K562 (cell line): ENCODE data around the gene SERTAD4. TPM values are rescaled to one million over a fixed set of nuclear protein-coding genes. Genes with fewer than 3 reads are reported as not detected.

ENCODE experiments used
- ATAC-seq: fragments of 200-7000 bp; cut with Tn5 transposase; 3 replicates; pipeline ENCODE4 v1.9.1; 2020; ENCODE audit warnings: moderate library complexity
- BruUV-seq: library from RNA; stranded (reverse); fragments of 400-500 nt; replicated peaks from 2 replicates; lab custom pipeline; 2021; lab: Mats Ljungman, UMichigan
- CTCF ChIA-PET: fragments of 300-600 bp; formaldehyde crosslinking; extraction: SDS; loops from one replicate; lab custom pipeline; 2021; ENCODE audit warnings: low intra/inter-chr PET ratio; lab: Yijun Ruan, JAX
- POLR2A ChIA-PET: fragments of 300-600, 350-650 bp; sonication (Branson Sonifier 250); formaldehyde crosslinking; extraction: SDS; loops from one replicate; lab custom pipeline; 2021; ENCODE audit warnings: antibody characterized with exemption, inconsistent platforms; lab: Yijun Ruan, JAX
- DNase-seq, 4 experiments: peaks; one replicate each; pipeline versions ENCODE4 v3.0.0 to v3.0.0-alpha.2; 2011 to 2018; ENCODE audit warnings: low spot score in 3 of 4, mixed read lengths in 3 of 4; ENCODE audit errors: extremely low read depth in 1 of 4
- FAIRE-seq: peaks from 2 replicates; lab custom pipeline; 2011; peaks lifted over from hg19 to GRCh38; lab: Jason Lieb, UNC
- H2AFZ ChIP-seq: 2 replicates; pipeline ENCODE4 v1.6.0; 2011; ENCODE audit warnings: low read depth, low read length, control low read depth, inconsistent platforms
- H3K27ac ChIP-seq: fragments of 200-600 bp; 3 replicates; pipeline ENCODE4 v1.8.0; 2011; ENCODE audit warnings: low read depth, mild to moderate bottlenecking, control low read depth, inconsistent platforms, low read length, moderate library complexity, mixed read lengths; ENCODE audit errors: extremely low read depth
- H3K27me3 ChIP-seq, 2 experiments: fragments of 300-600 bp in 1 of 2; 2 replicates in 1 of 2; 3 replicates in 1 of 2; pipeline versions ENCODE4 v1.6.0 to v1.8.0; 2011; ENCODE audit warnings: inconsistent platforms in 2 of 2, low read length in 2 of 2, mild to moderate bottlenecking in 1 of 2, mixed read lengths in 1 of 2, moderate library complexity in 1 of 2; ENCODE audit not compliant: control insufficient read depth in 2 of 2, insufficient read depth in 2 of 2
- H3K36me3 ChIP-seq: fragments of 300-600 bp; 3 replicates; pipeline ENCODE4 v1.8.0; 2011; ENCODE audit warnings: mild to moderate bottlenecking, low read length, inconsistent platforms; ENCODE audit not compliant: control insufficient read depth, insufficient read depth
- H3K4me1 ChIP-seq, 2 experiments: fragments of 200-600 bp in 1 of 2; replicated peaks in 1 of 2; 2 replicates in 1 of 2; 3 replicates in 1 of 2; pipeline versions ENCODE4 v1.5.1 to v1.8.0; 2011; ENCODE audit warnings: inconsistent platforms in 2 of 2, low read length in 2 of 2, mild to moderate bottlenecking in 1 of 2, mixed read lengths in 1 of 2, moderate library complexity in 1 of 2; ENCODE audit not compliant: control insufficient read depth in 2 of 2, insufficient read depth in 2 of 2
- H3K4me2 ChIP-seq: 2 replicates; pipeline ENCODE4 v1.6.1; 2011; ENCODE audit warnings: low read length, control low read depth, inconsistent platforms, mixed read lengths; ENCODE audit not compliant: insufficient read depth
- H3K4me3 ChIP-seq: fragments of 200-600 bp; sonication (generic), shearing (Covaris generic); 2 replicates; pipeline ENCODE4 v1.5.1; 2016; ENCODE audit warnings: control low read depth, inconsistent platforms
- H3K79me2 ChIP-seq: fragments of 200-600 bp; 3 replicates; pipeline ENCODE4 v1.8.0; 2011; ENCODE audit warnings: low read length, inconsistent platforms; ENCODE audit not compliant: control insufficient read depth, insufficient read depth
- H3K9ac ChIP-seq, 2 experiments: 2 replicates each; pipeline versions ENCODE4 v1.6.0 to v1.6.1; 2011; ENCODE audit warnings: low read depth in 2 of 2, low read length in 2 of 2, control low read depth in 1 of 2, inconsistent platforms in 1 of 2, mild to moderate bottlenecking in 1 of 2, mixed read lengths in 1 of 2; ENCODE audit not compliant: insufficient read depth in 1 of 2
- H3K9me1 ChIP-seq: one replicate; pipeline ENCODE4 v1.6.0; 2011; ENCODE audit warnings: inconsistent platforms, mild to moderate bottlenecking, low read length, moderate library complexity; ENCODE audit not compliant: control insufficient read depth, insufficient read depth
- H3K9me3 ChIP-seq: replicated peaks from 2 replicates; pipeline ENCODE4 v1.5.1; 2011; ENCODE audit warnings: low read depth, low read length, inconsistent platforms; ENCODE audit not compliant: control insufficient read depth, insufficient read depth
- H4K20me1 ChIP-seq: replicated peaks from 2 replicates; pipeline ENCODE4 v1.6.1; 2011; ENCODE audit warnings: low read length, inconsistent platforms, mixed read lengths; ENCODE audit not compliant: control insufficient read depth, insufficient read depth
- ATF4 ChIP-seq: fragments of 450-650 bp; formaldehyde crosslinking; IDR thresholded peaks from 2 replicates; pipeline ENCODE4 v1.4.0; 2022; ENCODE audit warnings: mild to moderate bottlenecking, moderate library complexity
- CEBPG ChIP-seq, 3 experiments: fragments of 200-800 bp in 1 of 3; sonication (Bioruptor generic) in 1 of 3; sonication (generic) in 1 of 3; formaldehyde crosslinking in 1 of 3; IDR thresholded peaks in 2 of 3; conservative IDR thresholded peaks in 1 of 3; 2 replicates each; pipeline versions ENCODE4 v1.6.1 to v1.8.0; 2016 to 2022; ENCODE audit warnings: missing compliant biosample characterization in 2 of 3, missing genetic modification characterization in 2 of 3, mild to moderate bottlenecking in 1 of 3, missing genetic modification reagents in 1 of 3
- CHD4 ChIP-seq: fragments of 200-600 bp; sonication (generic); IDR thresholded peaks from 3 replicates; pipeline ENCODE4 v1.6.1; 2012; ENCODE audit warnings: low read depth, mild to moderate bottlenecking, mixed read lengths, low read length, inconsistent platforms; ENCODE audit not compliant: insufficient read depth, insufficient replicate concordance, poor library complexity, severe bottlenecking
- E2F1 ChIP-seq: sonication (generic); formaldehyde crosslinking; IDR thresholded peaks from 2 replicates; pipeline ENCODE4 v1.8.1; 2023; ENCODE audit warnings: mild to moderate bottlenecking, missing genetic modification reagents, moderate library complexity
- E2F4 ChIP-seq: sonication (generic); formaldehyde crosslinking; IDR thresholded peaks from 2 replicates; pipeline ENCODE4 v1.8.0; 2022; ENCODE audit warnings: mild to moderate bottlenecking, low read depth, missing genetic modification reagents
- TFAP4 ChIP-seq: sonication (generic); formaldehyde crosslinking; IDR thresholded peaks from 2 replicates; pipeline ENCODE4 v1.8.0; 2022; ENCODE audit warnings: missing genetic modification reagents, mild to moderate bottlenecking, moderate library complexity, borderline replicate concordance
- ZBTB7A ChIP-seq: IDR thresholded peaks from 2 replicates; pipeline ENCODE4 v1.6.1; 2011; ENCODE audit warnings: low read depth, mild to moderate bottlenecking, low read length, moderate library complexity, borderline replicate concordance; ENCODE audit not compliant: control insufficient read depth
- WGBS: fragments of 100-300 bp; shearing (Covaris generic); methylation state at CpG from one replicate; pipeline ENCODE4 v1.1.6; 2016; ENCODE audit warnings: low coverage, mixed read lengths; ENCODE audit not compliant: insufficient coverage; ENCODE audit errors: missing lambda C conversion rate; 5-methylcytosine and 5-hydroxymethylcytosine counted together
- in situ Hi-C: fragments of 300-500 bp; cut with MboI; formaldehyde crosslinking; loops from 4 replicates; pipeline ENCODE4 v1.15.0; 2018; ENCODE audit warnings: inconsistent platforms, mixed read lengths
- intact Hi-C: fragments of 100-400 bp; cut with micrococcal nuclease; formaldehyde crosslinking; loops from 2 replicates; pipeline ENCODE4 v1.14.2; 2022
- polyA plus RNA-seq, 8 experiments: library from polyadenylated mRNA; depleted of rRNA in 4 of 8; stranded (reverse) in 5 of 8; unstranded in 3 of 8; fragments of >200 nt; fragmentation: Nextera tagmentation in 2 of 8; fragmentation: Illumina TruSeq in 1 of 8; extraction: Ambion mirVana in 2 of 8; extraction: Trizol in 1 of 8; gene quantifications; 2 replicates each; pipeline versions ENCODE4 v1.2.1 to v1.2.3, GENCODE V29; 2011 to 2014; ENCODE audit warnings: inconsistent platforms in 1 of 8, missing spikeins in 1 of 8
- total RNA-seq, 7 experiments: library from RNA; depleted of rRNA in 6 of 7; stranded (reverse); fragments of >200 nt in 6 of 7; fragmentation: Illumina TruSeq in 2 of 7; extraction: Trizol in 2 of 7; gene quantifications; 2 replicates each; pipeline versions ENCODE4 v1.2.1 to v1.2.3, GENCODE V29; 2011 to 2021; ENCODE audit warnings: low replicate concordance in 1 of 7

SERTAD4 gene
- total and polyA plus RNA-seq, 9 of the 15 experiments (the other 6 are each of a cell fraction or from before 2014, with no cell fraction given), result not detected

GRCh38 chr1:210234329-210234757 lies 1.7 kb downstream of the SERTAD4 start (continued):
- TF ChIP-seq TFAP4 (CRISPR knock-in tag) (no peak), E2F1 (CRISPR knock-in tag) (no peak)

DNA sequence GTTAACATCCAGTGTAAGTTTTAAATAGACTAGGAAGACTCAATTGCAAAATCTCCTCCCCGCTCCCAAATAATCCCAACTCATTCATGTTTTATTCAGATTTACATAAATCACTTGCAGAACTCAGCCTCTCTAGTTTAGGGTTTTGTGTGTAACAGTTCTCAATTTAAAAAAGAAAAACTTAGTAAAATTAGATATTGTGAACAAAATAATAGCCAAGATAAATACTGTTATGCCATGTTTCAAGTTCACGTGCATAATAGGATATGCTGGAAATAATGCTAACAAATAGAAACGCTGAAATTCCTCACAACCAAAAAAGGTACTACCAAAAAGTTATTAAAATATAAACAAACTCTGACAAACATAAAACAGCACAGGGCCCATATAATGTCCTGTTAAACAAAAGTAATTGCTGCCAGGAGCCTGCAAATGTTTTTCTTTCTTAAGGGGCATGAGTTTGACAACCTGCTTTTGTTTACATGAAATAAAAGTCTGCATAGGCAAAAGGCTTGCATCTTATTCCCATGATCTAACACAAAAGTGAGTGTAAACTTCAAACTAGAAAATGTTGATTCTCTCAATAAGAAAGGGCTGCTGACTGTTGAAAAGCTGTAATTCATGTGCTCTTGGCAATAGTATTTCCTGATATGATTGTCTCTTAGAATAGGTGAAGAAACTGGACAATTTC lies 2.9 kb downstream of the SERTAD4 start:
- FAIRE-seq (no peak), ATAC-seq (no peak), DNase-seq (no peak)
- H3K9me3 ChIP-seq, result no peaks in the 10 kb centered on the region
- H3K9ac ChIP-seq, result no peak overlapping the region
- H4K20me1 ChIP-seq, result no peaks in the 10 kb centered on the region
- H3K27me3 ChIP-seq, result peaks cover 15 to 18% of the 10 kb centered on the region in 2 experiments
- ChIA-PET POLR2A (no interaction called here), CTCF (no interaction called here)
- H2AFZ ChIP-seq, result no peak overlapping the region
- H3K79me2 ChIP-seq, result no peaks in the 10 kb centered on the region
- WGBS, result 0% methylated on average over 3 of the region's 3 CpGs
- no TSS peak for BruUV-seq
- peaks cover 0 to 22% of the 10 kb centered on the region in 2 experiments; a peak in 4 of 5 replicates for H3K4me1 ChIP-seq
- H3K9me1 ChIP-seq, result no peaks in the 10 kb centered on the region
- H3K36me3 ChIP-seq, result no peaks in the 10 kb centered on the region
- intact Hi-C loops (no loop called here), in situ Hi-C loops (no loop called here)
- no peak overlapping the region for H3K27ac ChIP-seq
- no peak overlapping the region for H3K4me2 ChIP-seq
- H3K4me3 ChIP-seq, result no peak overlapping the region
- TF ChIP-seq E2F4, result no peak
- TF ChIP-seq ATF4 (CRISPR knock-in tag), result no peak
- TF ChIP-seq CEBPG (CRISPR knock-in tag; IDR thresholded peaks at IDR 0.05), result no peak
- no peak for TF ChIP-seq CEBPG (tag; conservative IDR thresholded peaks at IDR 0.05 in 1 of 2, IDR thresholded peaks at IDR 0.05 in 1 of 2)
- no peak for TF ChIP-seq ZBTB7A
- no peak for TF ChIP-seq CHD4
